Fibroblast of mammary gland (primary cell): Measurements from ENCODE around the gene ST6GALNAC4.
"Not testable (repeated sequence)": the region's sequence is repeated elsewhere in the genome, so short reads cannot be mapped to it uniquely, and the experiment has no call there.

Source experiments
- DNase-seq: peaks from one replicate; pipeline ENCODE4 v3.0.0-alpha.2; 2010; ENCODE audit warnings: low read depth
- H3K4me3 ChIP-seq: 2 replicates; pipeline ENCODE4 v1.5.1; 2011; ENCODE audit warnings: low read depth, mild to moderate bottlenecking, low read length, moderate library complexity; ENCODE audit not compliant: control insufficient read depth
- CTCF ChIP-seq: conservative IDR thresholded peaks from 2 replicates; pipeline ENCODE4 v1.5.1; 2011; ENCODE audit warnings: low read depth, low read length, inconsistent platforms; ENCODE audit not compliant: control insufficient read depth, insufficient read depth

Gene ST6GALNAC4

GRCh38 chr9:127872369-127873222 lies 44.2 kb downstream of the ST6GALNAC4 start:
- DNase-seq: no peak
- TF ChIP-seq CTCF: no peak
- H3K4me3 ChIP-seq: no peak overlapping the region

- H3K4me3 ChIP-seq: no peak overlapping the region
- no peak for TF ChIP-seq CTCF
- DNase-seq: peak; percentile 44
Observed at GRCh38 chr9:127871531-127871930, 45.3 kb downstream of the ST6GALNAC4 start.

GRCh38 chr9:127870887-127871286 lies 46.0 kb downstream of the ST6GALNAC4 start:
- no peak overlapping the region for H3K4me3 ChIP-seq
- no peak for TF ChIP-seq CTCF
- DNase-seq: no peak

- not testable (repeated sequence) for H3K4me3 ChIP-seq, DNase-seq
Observed at GRCh38 chr9:127870153-127870491, 46.7 kb downstream of the ST6GALNAC4 start.

- peak; percentile 74 for DNase-seq
- peak; percentile 80 for TF ChIP-seq CTCF
- no peak overlapping the region for H3K4me3 ChIP-seq
Observed at GRCh38 chr9:127869310-127870152, 47.3 kb downstream of the ST6GALNAC4 start.

GRCh38 chr9:127868278-127868902 lies 48.5 kb downstream of the ST6GALNAC4 start:
- no peak for TF ChIP-seq CTCF
- DNase-seq: no peak
- H3K4me3 ChIP-seq: no peak overlapping the region
